ENCODE data around the gene SMIM45.

Gene SMIM45

DNA sequence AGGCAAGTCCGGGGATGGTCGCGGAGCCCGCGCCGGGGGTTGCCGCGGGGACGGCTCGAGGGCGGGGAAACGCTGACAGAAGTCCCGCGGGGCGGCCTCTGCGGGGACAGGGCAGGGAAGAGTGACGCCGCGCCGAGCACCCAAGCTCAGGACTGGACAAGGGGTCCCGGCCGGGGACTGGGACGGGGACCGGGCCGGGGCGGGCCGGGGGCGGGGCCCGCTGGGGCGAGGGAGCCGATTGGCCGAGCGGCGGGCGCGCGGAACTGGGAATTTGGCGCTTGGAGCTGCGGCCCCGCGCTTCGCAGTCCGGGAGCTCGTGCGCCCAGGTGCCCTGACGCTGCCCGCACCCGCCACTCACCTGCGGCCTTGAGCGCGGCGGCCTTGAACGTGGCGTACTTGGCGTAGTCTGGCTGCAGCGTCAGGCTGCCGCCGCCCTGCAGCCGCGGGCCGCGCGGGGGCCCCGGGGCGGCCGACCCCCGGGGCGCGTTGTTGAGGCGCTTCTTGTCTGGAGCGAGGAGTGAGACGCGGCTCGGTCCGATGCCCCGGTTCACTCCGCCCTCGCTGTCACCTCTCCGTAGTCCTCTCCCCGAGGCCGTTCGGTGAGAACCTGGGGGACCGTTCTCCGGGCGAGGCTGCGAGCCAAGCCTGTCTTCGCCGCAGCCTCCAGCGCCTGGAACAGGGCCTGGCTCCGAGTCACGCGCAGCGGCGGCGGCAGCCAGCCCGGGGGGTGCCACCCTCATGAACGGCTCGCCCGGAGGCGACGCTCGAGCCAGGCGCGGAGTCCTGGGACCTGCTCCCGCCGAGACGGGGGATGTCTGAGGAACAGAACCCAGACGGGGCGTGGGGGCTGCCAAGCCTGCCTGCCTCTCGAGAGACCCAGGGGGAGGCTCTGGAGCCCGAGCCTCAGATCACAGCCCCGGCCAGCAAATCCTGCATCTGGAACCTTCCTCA, 41.6 kb upstream of the SMIM45 start:
- H3K9me3 ChIP-seq, result no peaks in the 10 kb centered on the region
- H3K27ac ChIP-seq, result no peak overlapping the region
- intact Hi-C loops (cut with DNase I; ENCODE audit: low total_unique reads), result no loop called here
- DNase-seq, result no peak
- peaks cover 12 to 37% of the 10 kb centered on the region in 2 donors for H3K27me3 ChIP-seq
- H3K36me3 ChIP-seq, result no peaks in the 10 kb centered on the region
- TF ChIP-seq, protein P1, sequence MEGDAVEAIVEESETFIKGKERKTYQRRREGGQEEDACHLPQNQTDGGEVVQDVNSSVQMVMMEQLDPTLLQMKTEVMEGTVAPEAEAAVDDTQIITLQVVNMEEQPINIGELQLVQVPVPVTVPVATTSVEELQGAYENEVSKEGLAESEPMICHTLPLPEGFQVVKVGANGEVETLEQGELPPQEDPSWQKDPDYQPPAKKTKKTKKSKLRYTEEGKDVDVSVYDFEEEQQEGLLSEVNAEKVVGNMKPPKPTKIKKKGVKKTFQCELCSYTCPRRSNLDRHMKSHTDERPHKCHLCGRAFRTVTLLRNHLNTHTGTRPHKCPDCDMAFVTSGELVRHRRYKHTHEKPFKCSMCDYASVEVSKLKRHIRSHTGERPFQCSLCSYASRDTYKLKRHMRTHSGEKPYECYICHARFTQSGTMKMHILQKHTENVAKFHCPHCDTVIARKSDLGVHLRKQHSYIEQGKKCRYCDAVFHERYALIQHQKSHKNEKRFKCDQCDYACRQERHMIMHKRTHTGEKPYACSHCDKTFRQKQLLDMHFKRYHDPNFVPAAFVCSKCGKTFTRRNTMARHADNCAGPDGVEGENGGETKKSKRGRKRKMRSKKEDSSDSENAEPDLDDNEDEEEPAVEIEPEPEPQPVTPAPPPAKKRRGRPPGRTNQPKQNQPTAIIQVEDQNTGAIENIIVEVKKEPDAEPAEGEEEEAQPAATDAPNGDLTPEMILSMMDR (IDR thresholded peaks at IDR 0.05), result no peak
- TF ChIP-seq POLR2A (IDR thresholded peaks at IDR 0.05), result no peak
- peak overlapping the region in 1 of 2 donors; percentile 21 for H3K4me3 ChIP-seq
- peaks cover 0 to 29% of the 10 kb centered on the region in 2 donors for H3K4me1 ChIP-seq

GRCh38 chr22:41911001-41911611, 40.8 kb upstream of the SMIM45 start:
- TF ChIP-seq, protein P1 (IDR thresholded peaks at IDR 0.05), result no peak
- TF ChIP-seq POLR2A (IDR thresholded peaks at IDR 0.05), result no peak
- Histone ChIP-seq H3K27ac (no peak overlapping the region), H3K27me3 (peaks cover 12 to 45% of the 10 kb centered on the region in 2 donors), H3K9me3 (no peaks in the 10 kb centered on the region), H3K4me1 (peaks cover 0 to 31% of the 10 kb centered on the region in 2 donors), H3K36me3 (no peaks in the 10 kb centered on the region), H3K4me3 (no peak overlapping the region)
- intact Hi-C loops (cut with DNase I; ENCODE audit: low total_unique reads), result no loop called here
- DNase-seq, result no peak

GRCh38 chr22:41912338-41913039, 39.5 kb upstream of the SMIM45 start:
- no peak overlapping the region for H3K27ac ChIP-seq
- H3K4me1 ChIP-seq, result peaks cover 0 to 31% of the 10 kb centered on the region in 2 donors
- H3K9me3 ChIP-seq, result no peaks in the 10 kb centered on the region
- peaks cover 12 to 56% of the 10 kb centered on the region in 2 donors for H3K27me3 ChIP-seq
- DNase-seq, result no peak
- no peaks in the 10 kb centered on the region for H3K36me3 ChIP-seq
- intact Hi-C loops (cut with DNase I; ENCODE audit: low total_unique reads), result no loop called here
- TF ChIP-seq POLR2A (IDR thresholded peaks at IDR 0.05), result no peak
- TF ChIP-seq, protein P1 (IDR thresholded peaks at IDR 0.05), result no peak
- H3K4me3 ChIP-seq, result no peak overlapping the region

GRCh38 chr22:41913040-41913719, 38.8 kb upstream of the SMIM45 start:
- DNase-seq, result no peak
- H3K4me3 ChIP-seq, result no peak overlapping the region
- H3K9me3 ChIP-seq, result no peaks in the 10 kb centered on the region
- H3K27ac ChIP-seq, result no peak overlapping the region
- no peaks in the 10 kb centered on the region for H3K36me3 ChIP-seq
- intact Hi-C loops (cut with DNase I; ENCODE audit: low total_unique reads), result no loop called here
- peaks cover 0 to 31% of the 10 kb centered on the region in 2 donors for H3K4me1 ChIP-seq
- peaks cover 12 to 61% of the 10 kb centered on the region in 2 donors for H3K27me3 ChIP-seq
- TF ChIP-seq, protein P1 (IDR thresholded peaks at IDR 0.05), result no peak
- TF ChIP-seq POLR2A (IDR thresholded peaks at IDR 0.05), result no peak

All from uterus (tissue), 3 donors.